IMR-90 (cell line): ENCODE measurements around the gene AGPS. TPM values are rescaled to one million over a fixed set of nuclear protein-coding genes. Genes with fewer than 3 reads are reported as not detected.

Experiments
- ATAC-seq: fragments of 200-7000 bp; cut with Tn5 transposase; 2 replicates; pipeline ENCODE4 v1.9.1; 2020; ENCODE audit warnings: low read depth, mild to moderate bottlenecking, moderate library complexity
- BruUV-seq: library from RNA; stranded (reverse); fragments of 400-500 nt; replicated peaks from 2 replicates; lab custom pipeline; 2021; lab: Mats Ljungman, UMichigan
- CTCF ChIA-PET: fragments of 300-600 bp; formaldehyde crosslinking; extraction: SDS; loops from one replicate; lab custom pipeline; 2021; ENCODE audit warnings: antibody characterized with exemption; lab: Yijun Ruan, JAX
- POLR2A ChIA-PET: fragments of 300-600 bp; sonication (Branson Sonifier 250); formaldehyde crosslinking; loops from one replicate; lab custom pipeline; 2022; ENCODE audit warnings: antibody characterized with exemption; ENCODE audit not compliant: unreplicated experiment; lab: Charles Lee
- DNase-seq: peaks from one replicate; pipeline ENCODE4 v3.0.0; 2013
- H2AFZ ChIP-seq: replicated peaks from 2 replicates; pipeline ENCODE3; 2013; ENCODE audit warnings: low read length, mild to moderate bottlenecking; ENCODE audit not compliant: poor library complexity
- H2AK5ac ChIP-seq: 2 replicates; pipeline ENCODE4 v1.6.1; 2013; ENCODE audit warnings: low read depth, low read length, inconsistent platforms
- H2AK9ac ChIP-seq: replicated peaks from 2 replicates; pipeline ENCODE3; 2013; ENCODE audit warnings: mild to moderate bottlenecking, low read depth, low read length, moderate library complexity; ENCODE audit not compliant: poor library complexity
- H2BK120ac ChIP-seq: 2 replicates; pipeline ENCODE4 v1.6.1; 2013; ENCODE audit warnings: low read depth, low read length, inconsistent platforms
- H2BK15ac ChIP-seq: 3 replicates; pipeline ENCODE4 v1.6.1; 2013; ENCODE audit warnings: low read depth, low read length, inconsistent platforms
- H2BK20ac ChIP-seq: 2 replicates; pipeline ENCODE4 v1.6.1; 2013; ENCODE audit warnings: low read depth, mild to moderate bottlenecking, inconsistent platforms, low read length, moderate library complexity
- H2BK5ac ChIP-seq: 2 replicates; pipeline ENCODE4 v1.6.1; 2013; ENCODE audit warnings: mild to moderate bottlenecking, low read depth, low read length, inconsistent platforms; ENCODE audit not compliant: poor library complexity, severe bottlenecking
- H3K14ac ChIP-seq: replicated peaks from 2 replicates; pipeline ENCODE4 v1.6.1; 2013; ENCODE audit warnings: low read depth, low read length, inconsistent platforms
- H3K18ac ChIP-seq: 2 replicates; pipeline ENCODE4 v1.6.1; 2013; ENCODE audit warnings: low read depth, low read length, control low read depth
- H3K23ac ChIP-seq: 2 replicates; pipeline ENCODE4 v1.6.1; 2013; ENCODE audit warnings: low read depth, low read length, inconsistent platforms
- H3K27ac ChIP-seq: 2 replicates; pipeline ENCODE4 v1.5.1; 2013; ENCODE audit warnings: mild to moderate bottlenecking, control low read depth, low read length; ENCODE audit not compliant: insufficient read depth
- H3K27me3 ChIP-seq: 2 replicates; pipeline ENCODE4 v1.6.1; 2013; ENCODE audit warnings: low read length; ENCODE audit not compliant: control insufficient read depth, insufficient read depth
- H3K36me3 ChIP-seq: 2 replicates; pipeline ENCODE4 v1.6.1; 2013; ENCODE audit warnings: low read length, mixed read lengths; ENCODE audit not compliant: control insufficient read depth, insufficient read depth
- H3K4ac ChIP-seq: 2 replicates; pipeline ENCODE4 v1.6.1; 2013; ENCODE audit warnings: low read depth, low read length, inconsistent platforms
- H3K4me1 ChIP-seq: 2 replicates; pipeline ENCODE4 v1.6.1; 2013; ENCODE audit warnings: low read length, mixed read lengths; ENCODE audit not compliant: control insufficient read depth, insufficient read depth
- H3K4me2 ChIP-seq: 2 replicates; pipeline ENCODE4 v1.6.1; 2013; ENCODE audit warnings: low read depth, mild to moderate bottlenecking, control low read depth, low read length, moderate library complexity
- H3K4me3 ChIP-seq: 2 replicates; pipeline ENCODE4 v1.5.1; 2013; ENCODE audit warnings: low read depth, mild to moderate bottlenecking, control low read depth, low read length, moderate library complexity; ENCODE audit not compliant: insufficient read depth
- H3K56ac ChIP-seq: 2 replicates; pipeline ENCODE4 v1.6.1; 2013; ENCODE audit warnings: low read length, inconsistent platforms; ENCODE audit not compliant: insufficient read depth; ENCODE audit errors: extremely low read depth
- H3K79me1 ChIP-seq, 2 experiments: 2 replicates each; pipeline ENCODE4 v1.6.1; 2013; ENCODE audit warnings: low read length in 2 of 2, inconsistent platforms in 1 of 2, low read depth in 1 of 2
- H3K9ac ChIP-seq: 2 replicates; pipeline ENCODE4 v1.6.1; 2013; ENCODE audit warnings: low read depth, low read length, control low read depth
- H3K9me1 ChIP-seq: 2 replicates; pipeline ENCODE4 v1.6.1; 2013; ENCODE audit warnings: low read length, inconsistent platforms; ENCODE audit not compliant: insufficient read depth
- H3K9me3 ChIP-seq: 2 replicates; pipeline ENCODE4 v1.6.1; 2013; ENCODE audit warnings: low read length; ENCODE audit not compliant: control insufficient read depth, insufficient read depth
- H4K20me1 ChIP-seq: 2 replicates; pipeline ENCODE4 v1.6.1; 2013; ENCODE audit warnings: low read length, inconsistent platforms; ENCODE audit not compliant: insufficient read depth
- H4K5ac ChIP-seq: 2 replicates; pipeline ENCODE4 v1.6.1; 2013; ENCODE audit warnings: mild to moderate bottlenecking, low read depth, low read length, control low read depth
- H4K8ac ChIP-seq, 2 experiments: 2 replicates each; pipeline ENCODE4 v1.6.1; 2013; ENCODE audit warnings: low read depth in 2 of 2, low read length in 2 of 2, control low read depth in 1 of 2, inconsistent platforms in 1 of 2
- H4K91ac ChIP-seq: 2 replicates; pipeline ENCODE4 v1.6.1; 2013; ENCODE audit warnings: low read depth, low read length, inconsistent platforms; ENCODE audit not compliant: insufficient read depth
- CEBPB ChIP-seq: IDR thresholded peaks from 2 replicates; pipeline ENCODE4 v1.6.1; 2012; ENCODE audit warnings: low read depth, low read length, improper control_type of control experiment
- CHD1 ChIP-seq: IDR thresholded peaks from 2 replicates; pipeline ENCODE4 v1.6.1; 2012; ENCODE audit warnings: low read depth, low read length, improper control_type of control experiment
- FOS ChIP-seq: fragments of 150-350 bp; IDR thresholded peaks from 2 replicates; pipeline ENCODE4 v1.6.1; 2016; ENCODE audit warnings: low read depth, low read length
- MAZ ChIP-seq: IDR thresholded peaks from 2 replicates; pipeline ENCODE4 v1.6.1; 2012; ENCODE audit warnings: low read depth, mild to moderate bottlenecking, low read length, improper control_type of control experiment, moderate library complexity, borderline replicate concordance
- MXI1 ChIP-seq: IDR thresholded peaks from 2 replicates; pipeline ENCODE4 v1.6.1; 2012; ENCODE audit warnings: low read depth, mild to moderate bottlenecking, low read length, moderate library complexity, borderline replicate concordance
- NFE2L2 ChIP-seq: fragments of 150-350 bp; IDR thresholded peaks from 2 replicates; pipeline ENCODE4 v1.6.1; 2016; ENCODE audit warnings: low read depth, mild to moderate bottlenecking, low read length
- RFX5 ChIP-seq: IDR thresholded peaks from 2 replicates; pipeline ENCODE4 v1.8.0; 2012; ENCODE audit warnings: low read depth, mild to moderate bottlenecking, low read length, moderate library complexity
- USF2 ChIP-seq: fragments of 150-350 bp; IDR thresholded peaks from 2 replicates; pipeline ENCODE4 v1.6.1; 2017; ENCODE audit warnings: mild to moderate bottlenecking, antibody characterized with exemption, low read length, low read depth
- WGBS, 2 experiments: methylation state at CpG; one replicate each; pipeline versions ENCODE4 v1.1.5 to v1.1.7; 2013; ENCODE audit warnings: missing lambda C conversion rate in 2 of 2; ENCODE audit not compliant: insufficient read length in 1 of 2; ENCODE audit errors: extremely low coverage in 2 of 2; 5-methylcytosine and 5-hydroxymethylcytosine counted together
- dilution Hi-C: fragments of 300-500 bp; cut with HindIII; formaldehyde crosslinking; loops from one replicate; pipeline ENCODE4 v1.14.3; 2018; ENCODE audit warnings: low sequenced_read_pairs; ENCODE audit not compliant: unreplicated experiment
- in situ Hi-C: fragments of 300-500 bp; cut with MboI; formaldehyde crosslinking; loops from 3 replicates; pipeline ENCODE4 v1.14.3; 2019; ENCODE audit warnings: low sequenced_read_pairs, inconsistent platforms, mixed read lengths
- intact Hi-C: fragments of 100-400 bp; cut with micrococcal nuclease; formaldehyde crosslinking; loops from 2 replicates; pipeline ENCODE4 v1.10.0; 2022
- polyA plus RNA-seq, 3 experiments: library from polyadenylated mRNA; depleted of rRNA; stranded (reverse); fragments of >200 nt; gene quantifications; 2 replicates each; pipeline ENCODE4 v1.2.3, GENCODE V29; 2012; ENCODE audit warnings: low replicate concordance in 1 of 3
- total RNA-seq: library from RNA; depleted of rRNA; stranded (reverse); fragments of >200 nt; gene quantifications from 2 replicates; pipeline ENCODE4 v1.2.3, GENCODE V29; 2012
- TF ChIP-seq, protein P1 (sequence below): fragments of 150-350 bp; IDR thresholded peaks from 2 replicates; pipeline ENCODE4 v1.6.1; 2016; ENCODE audit warnings: low read depth, mild to moderate bottlenecking, low read length, moderate library complexity, borderline replicate concordance

AGPS gene
- total and polyA plus RNA-seq, 2 of the 4 experiments (the other 2 are of a cell fraction), result 6.6 to 18.6 TPM

DNA sequence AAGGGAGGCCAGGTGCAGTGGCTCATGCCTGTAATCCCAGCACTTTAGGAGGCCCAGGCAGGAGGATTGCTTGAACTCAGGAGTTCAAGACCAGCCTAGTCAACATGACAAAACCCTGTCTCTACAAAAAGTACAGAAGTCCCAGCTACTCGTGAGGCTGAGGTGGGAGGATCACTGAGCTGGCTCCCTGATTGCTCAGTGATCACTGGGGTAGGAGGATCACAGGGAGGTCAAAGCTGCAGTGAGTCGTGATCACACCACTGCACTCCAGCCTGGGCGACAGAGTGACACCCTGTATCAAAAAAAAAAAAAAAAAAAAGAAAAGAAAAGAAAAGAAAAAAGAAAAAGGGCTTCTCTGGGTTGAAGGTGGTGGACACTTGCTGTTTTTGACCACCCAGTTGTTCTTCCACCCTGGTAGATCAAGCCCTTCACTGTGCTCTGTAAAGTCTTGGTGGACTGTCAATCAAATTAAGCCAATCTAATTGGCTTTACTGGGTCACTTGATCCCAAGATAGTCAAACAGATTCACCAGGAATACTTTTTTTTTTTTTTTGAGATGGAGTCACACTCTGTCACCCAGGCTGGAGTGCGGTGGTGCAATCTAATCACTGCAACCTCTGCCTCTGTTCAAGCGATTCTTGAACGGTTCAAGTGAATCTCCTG is 191.6 kb downstream of the AGPS start:
- Histone ChIP-seq H3K4me3 (no peak overlapping the region), H2AFZ (no peak overlapping the region), H3K9me3 (no peaks in the 10 kb centered on the region), H4K20me1 (no peaks in the 10 kb centered on the region), H3K23ac (no peak overlapping the region), H3K4me1 (no peaks in the 10 kb centered on the region), H3K18ac (no peak overlapping the region), H3K56ac (no peak overlapping the region), H2BK20ac (no peak overlapping the region), H3K9ac (no peak overlapping the region), H4K91ac (no peak overlapping the region), H4K8ac (no peak overlapping the region), H3K27me3 (peaks cover 2% of the 10 kb centered on the region), H4K5ac (no peak overlapping the region), H2BK15ac (no peak overlapping the region), H3K4ac (no peak overlapping the region), H3K36me3 (no peaks in the 10 kb centered on the region), H2BK120ac (no peak overlapping the region), H2AK5ac (no peak overlapping the region), H3K9me1 (no peaks in the 10 kb centered on the region), H3K4me2 (no peak overlapping the region), H3K14ac (no peak overlapping the region), H2BK5ac (no peak overlapping the region), H3K27ac (no peak overlapping the region), H2AK9ac (no peak overlapping the region), H3K79me1 (no peaks in the 10 kb centered on the region)
- no peak for DNase-seq
- POLR2A ChIA-PET, result no interaction called here
- intact Hi-C loops, result no loop called here
- ATAC-seq, result no peak
- WGBS, 2 experiments, result no CpG with 5 or more reads among the region's 6 CpGs
- dilution Hi-C loops, result no loop called here
- TF ChIP-seq MAZ, result no peak
- TF ChIP-seq NFE2L2, result no peak
- no peak for TF ChIP-seq RFX5
- no peak for TF ChIP-seq CEBPB
- TF ChIP-seq FOS, result no peak
- TF ChIP-seq, protein P1, sequence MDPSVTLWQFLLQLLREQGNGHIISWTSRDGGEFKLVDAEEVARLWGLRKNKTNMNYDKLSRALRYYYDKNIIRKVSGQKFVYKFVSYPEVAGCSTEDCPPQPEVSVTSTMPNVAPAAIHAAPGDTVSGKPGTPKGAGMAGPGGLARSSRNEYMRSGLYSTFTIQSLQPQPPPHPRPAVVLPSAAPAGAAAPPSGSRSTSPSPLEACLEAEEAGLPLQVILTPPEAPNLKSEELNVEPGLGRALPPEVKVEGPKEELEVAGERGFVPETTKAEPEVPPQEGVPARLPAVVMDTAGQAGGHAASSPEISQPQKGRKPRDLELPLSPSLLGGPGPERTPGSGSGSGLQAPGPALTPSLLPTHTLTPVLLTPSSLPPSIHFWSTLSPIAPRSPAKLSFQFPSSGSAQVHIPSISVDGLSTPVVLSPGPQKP, result no peak
- no peak for TF ChIP-seq CHD1
- TF ChIP-seq MXI1, result no peak
- no peak for TF ChIP-seq USF2
- CTCF ChIA-PET, result no interaction called here
- in situ Hi-C loops, result no loop called here
- no TSS peak for BruUV-seq
